CD14-positive monocyte (primary cell): ENCODE measurements around the gene ACVR1B. TPM values are rescaled to one million over a fixed set of nuclear protein-coding genes. Genes with fewer than 3 reads are reported as not detected.

Experiments
- DNase-seq, 3 donors: peaks; one replicate each; pipeline ENCODE4 v3.0.0-alpha.2; 2011 to 2022
- H2AFZ ChIP-seq: 2 replicates; pipeline ENCODE4 v1.6.0; 2012; ENCODE audit warnings: mild to moderate bottlenecking, low read depth, low read length, inconsistent platforms; ENCODE audit not compliant: insufficient read depth, poor library complexity, severe bottlenecking
- H3K27ac ChIP-seq, 2 donors: 1 replicate in 1 of 2; 2 replicates in 1 of 2; pipeline ENCODE4 v1.5.1; 2012 to 2013; ENCODE audit warnings: low read length in 2 of 2, control low read depth in 1 of 2, inconsistent platforms in 1 of 2, low read depth in 1 of 2, mild to moderate bottlenecking in 1 of 2
- H3K27me3 ChIP-seq, 2 donors: one replicate each; pipeline versions ENCODE4 v1.6.0 to v1.6.1; 2011 to 2013; ENCODE audit warnings: low read length in 2 of 2; ENCODE audit not compliant: control insufficient read depth in 2 of 2, insufficient read depth in 2 of 2
- H3K36me3 ChIP-seq, 2 donors: replicated peaks in 1 of 2; 1 replicate in 1 of 2; 2 replicates in 1 of 2; pipeline versions ENCODE4 v1.5.1 to v1.6.1; 2012 to 2013; ENCODE audit warnings: low read length in 2 of 2, control low read depth in 1 of 2, inconsistent platforms in 1 of 2, mild to moderate bottlenecking in 1 of 2; ENCODE audit not compliant: insufficient read depth in 2 of 2, control insufficient read depth in 1 of 2
- H3K4me1 ChIP-seq, 2 donors: 1 replicate in 1 of 2; 2 replicates in 1 of 2; pipeline versions ENCODE4 v1.5.1 to v1.6.1; 2012 to 2013; ENCODE audit warnings: low read length in 2 of 2, control low read depth in 1 of 2, inconsistent platforms in 1 of 2, mild to moderate bottlenecking in 1 of 2, moderate library complexity in 1 of 2; ENCODE audit not compliant: insufficient read depth in 2 of 2, control insufficient read depth in 1 of 2
- H3K4me2 ChIP-seq: replicated peaks from 2 replicates; pipeline ENCODE3; 2012; ENCODE audit warnings: low read length, moderate library complexity, mild to moderate bottlenecking; ENCODE audit not compliant: poor library complexity, severe bottlenecking; ENCODE audit errors: extremely low read depth
- H3K4me3 ChIP-seq, 3 experiments: fragments of 200-600 bp in 1 of 3; sonication (generic) in 1 of 3; replicated peaks in 1 of 3; 1 replicate in 2 of 3; 2 replicates in 1 of 3; pipeline ENCODE4 v1.5.1; 2011 to 2013; ENCODE audit warnings: low read length in 3 of 3, mild to moderate bottlenecking in 3 of 3, control low read depth in 2 of 3, low read depth in 2 of 3, inconsistent platforms in 1 of 3, moderate library complexity in 1 of 3
- H3K79me2 ChIP-seq: 2 replicates; pipeline ENCODE4 v1.6.0; 2012; ENCODE audit warnings: mild to moderate bottlenecking, control low read depth, inconsistent platforms, low read length, moderate library complexity; ENCODE audit not compliant: insufficient read depth
- H3K9ac ChIP-seq: 2 replicates; pipeline ENCODE4 v1.6.0; 2017; ENCODE audit warnings: low read length, mild to moderate bottlenecking; ENCODE audit not compliant: insufficient read depth, poor library complexity, severe bottlenecking
- H3K9me3 ChIP-seq, 2 donors: replicated peaks in 1 of 2; 1 replicate in 1 of 2; 2 replicates in 1 of 2; pipeline versions ENCODE4 v1.5.1 to v1.6.1; 2012 to 2013; ENCODE audit warnings: low read length in 2 of 2, control low read depth in 1 of 2; ENCODE audit not compliant: control insufficient read depth in 1 of 2, insufficient read depth in 1 of 2
- H4K20me1 ChIP-seq: 2 replicates; pipeline ENCODE4 v1.6.0; 2012; ENCODE audit warnings: mild to moderate bottlenecking, low read length, control low read depth, moderate library complexity; ENCODE audit not compliant: insufficient read depth
- H3K27ac Mint-ChIP-seq, 7 donors: one replicate each; pipeline ENCODE4 v1.8.0; 2020; ENCODE audit warnings: mild to moderate bottlenecking in 7 of 7, mixed read lengths in 7 of 7, moderate library complexity in 6 of 7, inconsistent platforms in 2 of 7
- H3K27me3 Mint-ChIP-seq, 3 donors: one replicate each; pipeline ENCODE4 v1.8.0; 2021 to 2022; ENCODE audit warnings: low read depth in 3 of 3, mild to moderate bottlenecking in 3 of 3, mixed read lengths in 3 of 3, moderate library complexity in 3 of 3, inconsistent platforms in 1 of 3
- H3K36me3 Mint-ChIP-seq, 2 donors: one replicate each; pipeline ENCODE4 v1.8.0; 2020; ENCODE audit warnings: mixed read lengths in 2 of 2, inconsistent platforms in 1 of 2, mild to moderate bottlenecking in 1 of 2
- H3K4me1 Mint-ChIP-seq: one replicate; pipeline ENCODE4 v1.8.0; 2020; ENCODE audit warnings: mild to moderate bottlenecking, mixed read lengths
- H3K4me3 Mint-ChIP-seq, 2 donors: one replicate each; pipeline ENCODE4 v1.8.0; 2020; ENCODE audit warnings: mild to moderate bottlenecking in 2 of 2, mixed read lengths in 2 of 2, moderate library complexity in 1 of 2
- H3K9me3 Mint-ChIP-seq, 7 donors: one replicate each; pipeline ENCODE4 v1.8.0; 2020 to 2022; ENCODE audit warnings: mixed read lengths in 7 of 7, mild to moderate bottlenecking in 6 of 7, moderate library complexity in 6 of 7, inconsistent platforms in 2 of 7
- CTCF ChIP-seq: fragments of 200-600 bp; IDR thresholded peaks from one replicate; pipeline ENCODE4 v1.8.0; 2022; ENCODE audit warnings: antibody characterized with exemption, mild to moderate bottlenecking
- WGBS: methylation state at CpG from one replicate; pipeline ENCODE4 v1.1.5; 2013; ENCODE audit warnings: missing lambda C conversion rate; ENCODE audit not compliant: insufficient coverage; 5-methylcytosine and 5-hydroxymethylcytosine counted together
- intact Hi-C, 2 donors: fragments of 100-400 bp; cut with micrococcal nuclease; formaldehyde crosslinking; loops; one replicate each; pipeline versions ENCODE4 v1.15.0 to v1.15.1; 2023
- polyA plus RNA-seq, 3 donors: library from polyadenylated mRNA; depleted of rRNA in 1 of 3; unstranded in 2 of 3; stranded (reverse) in 1 of 3; fragments of 300-500 nt in 2 of 3; fragments of >200 nt in 1 of 3; fragmentation: Illumina TruSeq in 2 of 3; gene quantifications; 1 replicate in 2 of 3; 2 replicates in 1 of 3; pipeline ENCODE4 v1.2.3, GENCODE V29; 2012 to 2021

Gene ACVR1B
- polyA plus RNA-seq, 3 donors, result 1.8 to 18.5 (median 3.9) TPM

GRCh38 chr12:52035926-52036325, 84.4 kb downstream of the ACVR1B start:
- Histone ChIP-seq H3K9ac (no peak overlapping the region), H3K4me1 (peaks cover 37 to 52% of the 10 kb centered on the region in 2 donors), H3K27ac (no peak overlapping the region), H3K4me3 (no peak overlapping the region), H3K36me3 (no peaks in the 10 kb centered on the region), H3K4me2 (peak overlapping the region; percentile 69), H2AFZ (no peak overlapping the region), H3K9me3 (no peaks in the 10 kb centered on the region), H3K27me3 (peaks cover 8 to 28% of the 10 kb centered on the region in 2 donors), H3K79me2 (no peaks in the 10 kb centered on the region), H4K20me1 (no peaks in the 10 kb centered on the region)
- H3K4me3 Mint-ChIP-seq, result peak overlapping the region; percentile 65 to 71
- intact Hi-C loops, result loop anchor here in 1 of 2 donors (2.0 kb wide), 1 partner anchor 15 kb away; the partner anchor contains the start of gene NR4A1
- peaks cover 0 to 3% (median 0%) of the 10 kb centered on the region in 7 donors for H3K9me3 Mint-ChIP-seq
- no peak for DNase-seq
- H3K36me3 Mint-ChIP-seq, result peaks cover 8 to 13% of the 10 kb centered on the region in 2 donors
- H3K4me1 Mint-ChIP-seq, result peaks cover 56% of the 10 kb centered on the region
- no peak for TF ChIP-seq CTCF
- no CpG with 5 or more reads among the region's 2 CpGs for WGBS
- H3K27me3 Mint-ChIP-seq, result peaks cover 37 to 45% (median 37%) of the 10 kb centered on the region in 3 donors
- H3K27ac Mint-ChIP-seq, result peak overlapping the region; percentile 28 to 95 (median 85)

GRCh38 chr12:52036587-52037171, 85.2 kb downstream of the ACVR1B start:
- Histone ChIP-seq H2AFZ (no peak overlapping the region), H3K36me3 (no peaks in the 10 kb centered on the region), H3K27ac (peak overlapping the region; percentile 5 to 46), H3K4me1 (peaks cover 37 to 54% of the 10 kb centered on the region in 2 donors), H3K27me3 (peaks cover 8 to 28% of the 10 kb centered on the region in 2 donors), H3K4me3 (peak overlapping the region in 2 of 3 experiments; percentile 14 to 64), H4K20me1 (no peaks in the 10 kb centered on the region), H3K9me3 (no peaks in the 10 kb centered on the region), H3K79me2 (no peaks in the 10 kb centered on the region), H3K9ac (peak overlapping the region; percentile 30), H3K4me2 (peak overlapping the region; percentile 69)
- H3K9me3 Mint-ChIP-seq, result peaks cover 0 to 3% (median 0%) of the 10 kb centered on the region in 7 donors
- peaks cover 37 to 43% (median 38%) of the 10 kb centered on the region in 3 donors for H3K27me3 Mint-ChIP-seq
- TF ChIP-seq CTCF, result no peak
- peak overlapping the region in 6 of 7 donors; percentile 80 to 95 (median 86) for H3K27ac Mint-ChIP-seq
- DNase-seq, result peak; percentile 79 to 85 (median 80)
- peaks cover 8 to 13% of the 10 kb centered on the region in 2 donors for H3K36me3 Mint-ChIP-seq
- H3K4me3 Mint-ChIP-seq, result peak overlapping the region; percentile 65 to 71
- intact Hi-C loops, result loop anchor here in 1 of 2 donors (2.0 kb wide), 1 partner anchor 14 kb away; the partner anchor contains the start of gene NR4A1
- 8% methylated on average over 53 of the region's 53 CpGs for whole genome bisulfite sequencing
- H3K4me1 Mint-ChIP-seq, result peaks cover 57% of the 10 kb centered on the region
